ENCODE data around the gene MRPS5. TPM values are rescaled to one million over a fixed set of nuclear protein-coding genes. Genes with fewer than 3 reads are reported as not detected.

The MRPS5 gene
- total RNA-seq, 2 experiments from 2014 or later: 83.8 to 84.8 TPM

DNA sequence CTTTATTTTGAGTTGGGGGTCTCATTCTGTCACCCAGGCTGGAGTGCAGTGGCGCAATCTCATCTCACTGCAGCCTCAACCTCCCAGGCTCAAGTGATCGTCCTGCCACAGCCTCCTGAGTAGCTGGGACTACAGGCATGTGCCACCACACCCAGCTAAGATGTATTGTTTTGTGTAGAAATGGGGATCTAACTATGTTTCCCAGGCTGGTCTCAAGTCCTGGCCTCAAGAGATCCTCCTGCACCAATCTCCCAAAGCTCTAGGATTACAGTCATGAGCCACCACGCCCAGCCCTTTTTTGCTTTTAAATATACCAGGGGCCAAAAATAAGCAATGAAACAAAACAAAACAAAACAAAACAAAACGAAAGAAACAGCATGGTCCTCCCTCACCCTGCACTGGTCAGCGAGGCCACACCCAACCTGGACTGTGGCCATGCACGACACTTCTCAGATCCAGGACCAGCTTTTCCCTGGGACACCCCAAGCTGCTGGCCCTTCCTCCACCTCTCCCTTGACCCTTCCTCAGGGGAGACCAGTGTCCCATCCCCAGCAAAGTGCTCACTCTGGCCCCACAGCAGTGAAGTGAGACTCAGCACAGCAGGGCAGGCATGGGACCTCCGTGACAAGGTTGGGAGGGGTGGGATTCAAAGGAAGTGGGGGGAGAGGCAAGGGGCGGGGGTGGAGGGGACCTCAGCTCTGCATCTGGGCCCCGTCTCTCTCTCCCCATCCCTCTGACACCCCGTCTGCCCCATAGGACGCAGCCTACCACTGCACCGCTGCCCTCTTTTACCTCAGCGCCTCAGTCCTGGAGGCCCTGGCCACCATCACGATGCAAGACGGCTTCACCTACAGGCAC lies 72.6 kb downstream of the MRPS5 start:
- H3K9me3 Mint-ChIP-seq: no peaks in the 10 kb centered on the region
- peaks cover 70% of the 10 kb centered on the region for H3K4me1 Mint-ChIP-seq
- no peak overlapping the region for H3K4me3 Mint-ChIP-seq
- H3K27ac Mint-ChIP-seq: peak overlapping the region; percentile 26
- H3K27me3 Mint-ChIP-seq: no peaks in the 10 kb centered on the region
- no peak for DNase-seq
- peaks cover 37% of the 10 kb centered on the region for H3K36me3 Mint-ChIP-seq

DNA sequence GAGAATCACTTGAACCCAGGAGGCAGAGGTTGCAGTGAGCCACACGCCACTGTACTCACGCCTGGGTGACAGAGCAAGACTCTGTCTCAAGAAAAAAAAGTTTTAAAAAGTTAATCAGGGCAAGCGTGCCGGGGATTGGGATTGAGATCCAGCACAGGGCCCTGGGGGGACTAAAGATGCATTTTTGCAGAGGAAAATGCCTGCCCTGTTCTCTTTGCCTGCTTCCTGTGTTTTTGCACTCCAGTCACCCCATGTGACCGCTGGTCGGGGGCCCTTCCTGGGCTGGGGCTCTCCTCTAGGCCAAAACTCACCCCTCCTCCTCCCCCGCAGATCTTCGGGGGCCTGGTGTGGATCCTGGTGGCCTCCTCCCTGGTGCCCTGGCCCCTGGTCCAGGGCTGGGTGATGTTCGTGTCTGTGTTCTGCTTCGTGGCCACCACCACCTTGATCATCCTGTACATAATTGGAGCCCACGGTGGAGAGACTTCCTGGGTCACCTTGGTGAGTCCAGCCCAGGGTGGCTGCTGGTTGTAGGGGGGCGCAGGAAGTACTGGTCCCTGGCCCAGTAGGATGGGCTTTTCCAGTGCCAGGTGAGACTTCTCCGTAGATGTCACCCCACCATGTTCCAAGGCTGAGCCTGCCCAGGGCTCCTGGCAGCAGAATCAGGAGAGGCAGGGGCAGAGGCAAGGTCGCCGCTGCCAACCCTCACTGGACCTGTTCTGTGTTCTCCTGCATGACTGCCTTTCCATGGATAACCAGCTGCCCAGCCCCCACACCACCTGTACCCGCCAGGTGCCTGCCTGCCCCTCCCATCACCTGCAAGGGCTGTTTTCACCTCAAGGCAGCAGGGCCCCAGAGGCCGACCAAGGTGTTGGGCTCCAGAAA lies 73.7 kb downstream of the MRPS5 start:
- H3K36me3 Mint-ChIP-seq: peaks cover 30% of the 10 kb centered on the region

GRCh38 chr2:95046371-95047112 lies 75.1 kb downstream of the MRPS5 start:
- no peak for DNase-seq
- Mint-ChIP-seq H3K27ac (peak overlapping the region; percentile 1), H3K36me3 (peaks cover 19% of the 10 kb centered on the region), H3K4me3 (no peak overlapping the region), H3K4me1 (peaks cover 67% of the 10 kb centered on the region), H3K27me3 (no peaks in the 10 kb centered on the region), H3K9me3 (no peaks in the 10 kb centered on the region)

More for the DNA sequence above, 73.7 kb downstream of the MRPS5 start:
- Mint-ChIP-seq H3K4me3 (no peak overlapping the region), H3K4me1 (peaks cover 70% of the 10 kb centered on the region), H3K9me3 (no peaks in the 10 kb centered on the region), H3K27ac (peak overlapping the region; percentile 38), H3K27me3 (no peaks in the 10 kb centered on the region)
- no peak for DNase-seq

- H3K27ac Mint-ChIP-seq: no peak overlapping the region
Measured at GRCh38 chr2:95044601-95045000, 77.0 kb downstream of the MRPS5 start.

GRCh38 chr2:95043300-95044093 lies 78.1 kb downstream of the MRPS5 start:
- Mint-ChIP-seq H3K9me3 (peaks cover 2% of the 10 kb centered on the region), H3K36me3 (peaks cover 1% of the 10 kb centered on the region), H3K27me3 (no peaks in the 10 kb centered on the region), H3K4me1 (peaks cover 70% of the 10 kb centered on the region), H3K4me3 (no peak overlapping the region), H3K27ac (peak overlapping the region; percentile 9)
- DNase-seq: peak; percentile 51

More at GRCh38 chr2:95044601-95045000, 77.0 kb downstream of the MRPS5 start:
- peaks cover 59% of the 10 kb centered on the region for H3K4me1 Mint-ChIP-seq
- no peaks in the 10 kb centered on the region for H3K9me3 Mint-ChIP-seq
- no peak overlapping the region for H3K4me3 Mint-ChIP-seq
- no peaks in the 10 kb centered on the region for H3K27me3 Mint-ChIP-seq
- H3K36me3 Mint-ChIP-seq: peaks cover 5% of the 10 kb centered on the region
- no peak for DNase-seq

DNA sequence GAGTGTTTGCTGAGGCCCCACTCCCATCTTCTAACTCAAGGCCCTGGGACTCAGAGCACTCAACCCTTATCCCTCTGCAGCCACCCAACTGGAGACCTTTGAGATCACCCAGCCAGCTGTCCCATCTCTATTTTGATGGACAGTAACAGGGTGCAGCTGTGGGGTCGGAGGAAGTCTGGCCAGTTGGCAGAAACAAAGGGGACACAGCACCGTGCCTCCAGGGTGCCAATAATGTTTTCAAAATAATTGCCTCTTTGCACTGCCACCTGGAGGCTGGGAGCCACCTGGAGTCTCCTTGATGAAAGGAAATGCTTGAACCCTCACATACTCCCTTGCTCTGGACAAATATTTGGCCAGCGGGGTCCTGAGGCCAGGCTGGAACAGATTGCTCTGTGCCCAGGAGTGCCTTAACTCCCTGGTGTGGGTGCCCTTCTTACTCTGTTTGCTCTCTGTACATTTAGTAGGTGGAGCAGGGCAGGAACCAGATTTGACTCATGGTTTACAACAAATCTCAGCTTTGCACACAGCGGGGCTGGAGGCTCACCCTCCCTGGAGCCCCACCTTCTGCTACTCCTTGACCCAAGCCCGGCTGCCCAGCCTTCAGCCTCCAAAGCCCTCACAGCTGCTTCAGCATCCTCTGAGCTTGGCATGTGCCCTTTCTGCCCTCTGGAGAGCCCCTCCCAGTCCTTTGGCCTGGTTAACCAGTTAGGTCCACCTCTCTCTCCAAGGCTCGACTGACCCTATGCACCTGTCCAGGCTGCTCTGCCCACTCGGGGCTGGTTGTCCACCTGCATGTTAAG lies 78.9 kb downstream of the MRPS5 start:
- Mint-ChIP-seq H3K9me3 (peaks cover 8% of the 10 kb centered on the region), H3K4me1 (peaks cover 67% of the 10 kb centered on the region), H3K36me3 (peaks cover 10% of the 10 kb centered on the region), H3K27ac (no peak overlapping the region), H3K27me3 (no peaks in the 10 kb centered on the region), H3K4me3 (no peak overlapping the region)
- DNase-seq: no peak

- no peak overlapping the region for H3K4me3 Mint-ChIP-seq
- H3K36me3 Mint-ChIP-seq: peaks cover 15% of the 10 kb centered on the region
Measured at GRCh38 chr2:95041824-95042442, 79.7 kb downstream of the MRPS5 start.

DNA sequence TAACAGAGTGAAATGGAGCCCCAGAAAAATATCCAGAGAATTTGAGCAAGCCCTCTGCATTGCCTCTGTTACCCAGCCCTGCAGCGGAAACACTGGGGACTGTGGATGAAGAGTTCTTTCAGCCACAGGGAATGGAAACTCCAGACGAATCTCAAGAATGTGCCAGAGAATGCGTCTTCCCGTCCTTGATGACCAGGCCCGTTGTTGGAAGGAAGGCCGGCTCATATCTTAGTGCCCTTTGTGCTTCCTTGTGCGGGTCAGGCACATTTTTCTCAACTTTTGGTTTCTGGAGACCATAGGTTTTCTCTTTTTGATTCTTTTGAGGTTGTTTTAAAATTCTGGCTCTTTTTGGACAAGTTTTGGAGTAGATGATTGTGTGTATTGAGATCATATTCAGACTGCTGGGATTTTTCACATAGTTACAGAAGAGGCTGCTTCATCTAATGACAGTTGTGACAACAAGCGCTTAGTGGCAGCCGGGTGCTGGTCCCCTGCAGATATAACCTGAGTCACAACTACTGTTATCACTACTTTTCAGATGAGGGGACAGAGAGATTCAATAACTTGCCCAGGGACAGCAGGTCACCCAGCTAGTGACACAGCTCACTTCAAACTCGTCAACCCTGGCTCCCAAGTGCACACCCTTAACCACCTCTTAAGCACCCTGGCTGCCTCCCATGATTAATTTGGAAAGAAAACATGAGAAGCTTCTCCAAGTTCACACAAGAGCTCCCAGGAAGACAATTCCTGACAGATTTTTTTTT lies 80.4 kb downstream of the MRPS5 start:
- peak overlapping the region; percentile 10 for H3K27ac Mint-ChIP-seq
- H3K4me1 Mint-ChIP-seq: peaks cover 64% of the 10 kb centered on the region
- H3K4me3 Mint-ChIP-seq: no peak overlapping the region
- DNase-seq: no peak
- H3K36me3 Mint-ChIP-seq: peaks cover 20% of the 10 kb centered on the region
- H3K27me3 Mint-ChIP-seq: no peaks in the 10 kb centered on the region
- peaks cover 21% of the 10 kb centered on the region for H3K9me3 Mint-ChIP-seq

More at GRCh38 chr2:95041824-95042442, 79.7 kb downstream of the MRPS5 start:
- Mint-ChIP-seq H3K4me1 (peaks cover 63% of the 10 kb centered on the region), H3K27me3 (no peaks in the 10 kb centered on the region), H3K9me3 (peaks cover 15% of the 10 kb centered on the region), H3K27ac (peak overlapping the region; percentile 20)
- DNase-seq: no peak

GRCh38 chr2:95040426-95040825 lies 81.2 kb downstream of the MRPS5 start:
- Mint-ChIP-seq H3K9me3 (peaks cover 21% of the 10 kb centered on the region), H3K27ac (no peak overlapping the region), H3K27me3 (no peaks in the 10 kb centered on the region), H3K4me3 (no peak overlapping the region), H3K36me3 (peaks cover 20% of the 10 kb centered on the region), H3K4me1 (peaks cover 59% of the 10 kb centered on the region)
- DNase-seq: no peak

- peaks cover 59% of the 10 kb centered on the region for H3K4me1 Mint-ChIP-seq
Measured at GRCh38 chr2:95039978-95040377, 81.6 kb downstream of the MRPS5 start.

GRCh38 chr2:95039363-95039762 lies 82.2 kb downstream of the MRPS5 start:
- Mint-ChIP-seq H3K4me1 (peaks cover 61% of the 10 kb centered on the region), H3K27ac (peak overlapping the region; percentile 17), H3K4me3 (no peak overlapping the region), H3K27me3 (no peaks in the 10 kb centered on the region), H3K36me3 (peaks cover 20% of the 10 kb centered on the region), H3K9me3 (peaks cover 21% of the 10 kb centered on the region)
- no peak for DNase-seq

More at GRCh38 chr2:95039978-95040377, 81.6 kb downstream of the MRPS5 start:
- H3K9me3 Mint-ChIP-seq: peaks cover 21% of the 10 kb centered on the region
- no peak overlapping the region for H3K27ac Mint-ChIP-seq
- H3K36me3 Mint-ChIP-seq: peaks cover 20% of the 10 kb centered on the region
- DNase-seq: no peak
- no peak overlapping the region for H3K4me3 Mint-ChIP-seq
- H3K27me3 Mint-ChIP-seq: no peaks in the 10 kb centered on the region

GRCh38 chr2:95038635-95039298 lies 82.8 kb downstream of the MRPS5 start:
- Mint-ChIP-seq H3K4me1 (peaks cover 59% of the 10 kb centered on the region), H3K9me3 (peaks cover 21% of the 10 kb centered on the region), H3K27ac (peak overlapping the region; percentile 17), H3K36me3 (peaks cover 20% of the 10 kb centered on the region), H3K27me3 (no peaks in the 10 kb centered on the region), H3K4me3 (no peak overlapping the region)
- DNase-seq: no peak

All from activated naive CD8-positive, alpha-beta T cell treated with anti-CD3 and anti-CD28 coated beads for 36 hours (primary cell).